Uterus (tissue), 2 donors: Measurements from ENCODE around the gene NACC2.

Experiments used
- POLR2A ChIP-seq, 2 donors: fragments of 450-650 bp; IDR thresholded peaks; one replicate each; pipeline ENCODE4 v1.6.1; 2016; ENCODE audit warnings: antibody characterized with exemption in 2 of 2, mild to moderate bottlenecking in 1 of 2, moderate library complexity in 1 of 2
- TF ChIP-seq, protein P1 (sequence below), 4 experiments: fragments of 200-600 bp in 2 of 4; fragments of 450-650 bp in 2 of 4; sonication (generic) in 2 of 4; IDR thresholded peaks; one replicate each; pipeline ENCODE4 v1.5.1; 2016 to 2019; ENCODE audit warnings: antibody characterized with exemption in 4 of 4, mild to moderate bottlenecking in 2 of 4, moderate library complexity in 1 of 4

DNA sequence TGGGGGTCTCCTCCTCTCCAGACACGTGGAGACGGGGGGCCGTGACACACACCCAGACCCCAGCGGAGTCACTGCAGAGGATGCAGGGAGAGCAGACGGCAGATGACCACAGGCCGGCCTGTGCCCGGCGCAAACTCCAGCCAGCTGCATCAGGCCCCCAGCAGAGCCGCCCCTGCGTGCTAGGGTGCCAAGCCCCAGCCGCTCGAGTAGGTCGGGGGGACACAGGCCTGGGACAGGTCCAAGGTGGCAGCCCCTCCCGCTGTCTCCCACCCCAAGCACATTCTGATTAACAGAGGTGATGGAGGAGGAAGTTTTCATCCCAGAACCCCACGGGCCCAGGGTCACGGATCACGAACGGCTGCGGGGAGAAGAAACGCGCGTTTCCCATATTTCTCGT, 14.4 kb downstream of the NACC2 start:
- TF ChIP-seq, protein P1, sequence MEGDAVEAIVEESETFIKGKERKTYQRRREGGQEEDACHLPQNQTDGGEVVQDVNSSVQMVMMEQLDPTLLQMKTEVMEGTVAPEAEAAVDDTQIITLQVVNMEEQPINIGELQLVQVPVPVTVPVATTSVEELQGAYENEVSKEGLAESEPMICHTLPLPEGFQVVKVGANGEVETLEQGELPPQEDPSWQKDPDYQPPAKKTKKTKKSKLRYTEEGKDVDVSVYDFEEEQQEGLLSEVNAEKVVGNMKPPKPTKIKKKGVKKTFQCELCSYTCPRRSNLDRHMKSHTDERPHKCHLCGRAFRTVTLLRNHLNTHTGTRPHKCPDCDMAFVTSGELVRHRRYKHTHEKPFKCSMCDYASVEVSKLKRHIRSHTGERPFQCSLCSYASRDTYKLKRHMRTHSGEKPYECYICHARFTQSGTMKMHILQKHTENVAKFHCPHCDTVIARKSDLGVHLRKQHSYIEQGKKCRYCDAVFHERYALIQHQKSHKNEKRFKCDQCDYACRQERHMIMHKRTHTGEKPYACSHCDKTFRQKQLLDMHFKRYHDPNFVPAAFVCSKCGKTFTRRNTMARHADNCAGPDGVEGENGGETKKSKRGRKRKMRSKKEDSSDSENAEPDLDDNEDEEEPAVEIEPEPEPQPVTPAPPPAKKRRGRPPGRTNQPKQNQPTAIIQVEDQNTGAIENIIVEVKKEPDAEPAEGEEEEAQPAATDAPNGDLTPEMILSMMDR (IDR thresholded peaks at IDR 0.05) = no peak
- no peak for TF ChIP-seq POLR2A (IDR thresholded peaks at IDR 0.05)
